Activated CD8-positive, alpha-beta memory T cell treated with anti-CD3 and anti-CD28 coated beads, Interleukin-2, amount 50 U/mL, for 24 hours (primary cell): ENCODE results near the gene UBE2D2.

Experiments
- DNase-seq: peaks from one replicate; pipeline ENCODE4 v3.0.0-alpha.2; 2020; ENCODE audit errors: extremely low read depth

Gene UBE2D2

DNA sequence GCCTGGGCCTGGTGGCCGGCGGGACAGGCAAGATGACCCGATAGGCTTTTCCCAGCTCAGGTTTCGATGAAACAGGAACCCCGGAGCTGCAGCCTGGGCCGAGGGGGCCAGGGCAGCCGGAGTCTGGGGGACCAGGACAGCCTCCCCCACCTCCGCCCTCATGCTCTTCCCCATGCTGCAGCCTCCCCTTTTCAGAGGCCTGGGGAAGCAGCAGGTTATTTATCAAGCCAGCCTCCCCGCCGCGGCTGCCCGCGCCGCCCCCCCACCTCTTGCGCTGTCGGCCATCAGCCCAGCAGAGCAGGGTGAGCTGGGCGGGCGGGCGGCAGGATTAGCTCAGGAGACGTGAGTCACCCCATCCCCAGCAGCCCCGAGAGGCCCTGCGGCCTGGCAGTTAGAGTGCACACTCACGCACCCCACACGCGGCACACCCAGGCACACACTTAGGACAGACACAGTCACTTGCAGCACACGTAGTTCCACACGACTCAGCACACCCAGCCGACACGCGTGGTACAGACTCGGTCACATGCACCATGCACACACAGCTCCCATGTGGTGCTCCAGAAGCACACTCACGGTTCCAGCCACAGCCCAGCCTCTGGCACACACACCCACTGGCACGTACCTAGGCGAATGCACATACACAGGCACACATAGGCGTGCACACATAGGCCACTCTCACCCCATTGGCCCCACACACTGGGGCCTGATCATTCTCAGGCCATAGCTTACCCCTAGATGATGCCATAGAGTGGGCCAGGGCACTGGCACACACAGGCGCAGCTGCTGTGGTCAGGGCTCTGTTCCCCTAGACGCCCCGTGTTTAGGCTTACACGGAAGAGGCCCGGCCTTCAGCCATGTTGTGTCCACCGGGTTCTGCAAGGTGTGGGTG is 100.0 kb downstream of the UBE2D2 start:
- DNase-seq, result no peak

GRCh38 chr5:139662617-139663016 is 101.5 kb downstream of the UBE2D2 start:
- no peak for DNase-seq

- DNase-seq, result no peak
These were observed 102.3 kb downstream of the UBE2D2 start for GRCh38 chr5:139663207-139664085.

DNA sequence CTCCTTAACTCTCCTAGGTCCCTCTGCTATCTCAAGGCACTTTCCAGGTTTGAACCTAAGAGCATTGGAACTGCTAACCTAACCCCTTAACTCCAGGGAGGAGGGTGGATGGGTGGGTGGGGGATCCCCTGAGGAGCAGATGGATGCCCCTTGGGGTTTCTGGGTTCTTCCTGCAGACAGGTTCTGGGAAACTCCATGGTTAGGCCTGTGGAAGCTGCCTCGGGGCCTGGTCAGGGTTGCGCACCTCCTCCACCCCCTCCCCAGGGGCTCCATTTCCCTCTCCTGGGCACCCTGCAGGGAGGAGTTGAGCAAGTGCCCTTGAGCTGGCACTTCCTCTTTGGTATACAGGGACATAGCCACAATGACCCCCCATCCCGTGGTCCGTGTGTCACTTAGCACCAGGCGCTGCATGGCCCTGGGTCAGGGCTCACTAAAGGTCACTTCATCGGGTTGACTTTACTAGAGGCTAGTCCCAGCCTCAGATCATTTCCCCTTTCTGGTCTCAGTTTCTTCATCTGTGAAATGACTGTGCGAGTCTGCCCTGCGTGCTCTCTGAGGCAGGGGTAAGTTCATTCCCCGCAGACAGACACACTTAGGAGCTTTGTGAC is 103.1 kb downstream of the UBE2D2 start:
- DNase-seq, result no peak

DNA sequence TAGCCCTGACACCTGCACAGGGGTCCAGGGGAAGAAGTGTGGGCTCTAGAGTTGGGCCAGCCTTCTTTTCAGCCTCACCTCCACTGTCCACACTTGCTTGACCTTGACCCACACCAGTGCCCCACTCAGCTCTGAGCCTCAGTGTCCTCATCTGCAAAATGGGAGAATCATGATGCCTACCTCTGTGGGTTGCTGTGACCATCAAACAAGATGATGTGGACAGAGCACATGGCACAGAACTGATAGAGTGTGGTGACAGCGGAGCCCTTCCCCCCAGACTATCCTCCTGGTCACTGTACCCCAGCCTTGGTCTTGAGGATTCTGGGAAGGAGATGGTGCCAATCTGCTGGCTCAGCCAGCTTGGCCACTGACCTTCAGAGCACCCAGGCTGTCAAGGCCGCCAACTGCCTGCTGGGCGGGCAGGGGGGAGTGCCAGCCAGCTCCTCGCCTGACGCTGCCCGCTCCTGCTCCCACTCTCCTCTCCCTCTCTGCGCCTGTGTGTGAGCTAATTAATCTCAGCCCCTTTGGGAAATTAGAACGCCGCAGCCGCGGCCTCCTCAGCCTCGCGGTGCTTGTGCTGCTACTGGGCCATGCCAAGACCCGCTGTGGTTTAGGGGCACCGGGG is 103.7 kb downstream of the UBE2D2 start:
- DNase-seq, result no peak

GRCh38 chr5:139665626-139666025 is 104.5 kb downstream of the UBE2D2 start:
- DNase-seq, result no peak

GRCh38 chr5:139666551-139666950 is 105.4 kb downstream of the UBE2D2 start:
- DNase-seq, result no peak

DNA sequence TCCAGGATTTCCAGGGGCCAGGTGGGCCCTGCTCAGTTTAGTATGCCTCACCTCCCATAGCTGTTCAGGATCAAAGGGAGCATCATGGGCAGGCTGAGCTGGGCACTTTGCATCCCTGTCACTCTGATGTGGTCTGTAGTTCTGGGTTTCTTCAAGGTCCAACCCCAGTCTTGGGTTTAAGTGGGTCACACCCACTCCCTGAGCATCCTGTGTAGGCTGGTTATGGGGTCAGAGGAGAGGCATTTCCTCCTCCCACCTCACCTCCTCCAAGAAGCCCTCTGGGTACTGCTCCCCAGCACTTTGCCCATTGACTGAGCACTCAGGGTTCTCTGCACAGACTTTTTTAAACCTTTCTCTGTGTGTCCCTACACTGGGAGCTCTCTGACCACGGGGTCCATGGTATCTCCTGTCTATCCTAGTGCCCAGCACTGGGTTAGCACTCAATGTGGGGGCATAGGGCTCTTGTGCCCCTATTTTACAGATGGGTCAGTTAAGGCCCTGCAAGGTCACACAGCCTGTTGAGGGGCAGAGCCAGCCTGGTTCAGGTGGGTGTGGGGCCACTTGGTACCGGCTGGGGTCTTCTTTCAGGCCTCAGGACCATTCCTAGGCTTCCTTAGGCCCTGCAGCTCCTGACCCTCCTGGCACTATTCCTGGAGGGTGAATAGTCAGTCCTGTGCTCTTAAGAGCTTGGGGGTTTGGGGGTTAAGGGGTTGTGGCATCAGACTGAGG is 106.0 kb downstream of the UBE2D2 start:
- no peak for DNase-seq

- DNase-seq, result no peak
These were observed 106.6 kb downstream of the UBE2D2 start for GRCh38 chr5:139667730-139668063.

- DNase-seq, result no peak
These were observed 107.1 kb downstream of the UBE2D2 start for GRCh38 chr5:139668064-139668880.

DNA sequence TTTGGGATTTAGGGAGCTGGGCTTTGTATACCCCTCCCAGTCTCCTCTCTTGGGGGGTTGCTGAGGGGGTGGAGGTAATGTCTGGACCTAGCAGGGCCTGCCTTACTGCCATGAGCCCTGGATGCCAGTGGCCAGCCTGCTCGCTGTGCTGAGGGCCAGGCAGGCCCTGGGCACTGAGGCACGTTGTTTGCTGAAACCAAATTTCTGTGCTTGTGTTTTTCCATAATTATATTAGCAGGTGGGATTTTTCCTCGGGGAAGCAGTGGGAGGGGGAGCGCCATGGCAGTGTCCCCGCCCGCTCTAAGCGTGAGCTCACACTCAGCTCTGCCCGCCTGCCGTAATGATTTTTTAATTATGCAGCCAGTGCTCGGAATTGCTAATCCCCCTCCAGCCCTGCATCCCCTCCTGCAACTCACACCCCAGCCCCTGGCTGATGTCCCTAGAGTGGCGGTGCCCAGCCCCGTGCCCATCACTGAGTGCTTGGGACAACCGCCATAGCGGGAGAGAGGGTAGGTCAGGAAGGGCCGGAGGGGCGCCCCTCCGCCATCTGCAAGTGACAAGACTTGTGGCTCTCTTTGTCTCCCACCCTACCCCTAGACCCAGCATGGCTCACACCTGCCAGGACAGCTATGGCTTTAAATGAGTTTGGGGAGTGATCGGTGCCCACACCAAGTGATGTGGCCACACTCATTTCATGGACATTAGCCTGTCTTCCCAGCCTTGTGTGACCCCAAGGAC is 108.0 kb downstream of the UBE2D2 start:
- no peak for DNase-seq

DNA sequence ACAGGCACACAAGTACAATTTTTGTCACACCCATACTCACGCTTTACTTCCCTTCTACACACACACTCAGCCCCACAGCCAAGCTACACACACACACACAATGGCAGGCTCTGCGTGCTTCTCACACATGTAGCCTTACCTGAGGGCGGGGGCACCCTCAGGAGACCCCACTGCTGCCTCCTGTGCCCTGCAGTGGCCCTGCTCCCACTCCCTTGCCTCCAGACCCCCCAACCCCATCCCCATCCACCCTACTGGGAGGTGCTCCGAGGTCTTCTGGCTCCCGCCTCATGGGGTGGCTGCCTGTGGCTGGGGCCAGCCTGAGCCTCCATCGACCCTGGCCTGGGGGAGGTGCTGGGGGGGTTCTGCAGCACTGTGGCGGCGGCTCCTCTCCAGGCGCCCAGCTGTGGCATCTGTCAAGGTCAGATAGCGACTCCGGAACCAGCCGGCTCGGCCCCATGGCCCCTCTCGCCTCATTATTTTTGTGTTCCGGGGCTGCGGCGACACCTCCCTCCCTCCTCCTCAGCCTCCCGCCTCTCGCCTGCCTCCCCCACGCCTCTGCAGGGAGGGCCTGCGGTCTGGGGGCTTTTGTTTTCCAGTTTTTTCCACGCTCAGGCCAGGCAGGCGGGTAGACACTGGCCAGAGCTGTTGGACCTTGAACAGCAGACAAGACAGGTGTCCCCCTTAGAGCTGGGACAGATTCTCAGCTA is 108.7 kb downstream of the UBE2D2 start:
- DNase-seq, result no peak

DNA sequence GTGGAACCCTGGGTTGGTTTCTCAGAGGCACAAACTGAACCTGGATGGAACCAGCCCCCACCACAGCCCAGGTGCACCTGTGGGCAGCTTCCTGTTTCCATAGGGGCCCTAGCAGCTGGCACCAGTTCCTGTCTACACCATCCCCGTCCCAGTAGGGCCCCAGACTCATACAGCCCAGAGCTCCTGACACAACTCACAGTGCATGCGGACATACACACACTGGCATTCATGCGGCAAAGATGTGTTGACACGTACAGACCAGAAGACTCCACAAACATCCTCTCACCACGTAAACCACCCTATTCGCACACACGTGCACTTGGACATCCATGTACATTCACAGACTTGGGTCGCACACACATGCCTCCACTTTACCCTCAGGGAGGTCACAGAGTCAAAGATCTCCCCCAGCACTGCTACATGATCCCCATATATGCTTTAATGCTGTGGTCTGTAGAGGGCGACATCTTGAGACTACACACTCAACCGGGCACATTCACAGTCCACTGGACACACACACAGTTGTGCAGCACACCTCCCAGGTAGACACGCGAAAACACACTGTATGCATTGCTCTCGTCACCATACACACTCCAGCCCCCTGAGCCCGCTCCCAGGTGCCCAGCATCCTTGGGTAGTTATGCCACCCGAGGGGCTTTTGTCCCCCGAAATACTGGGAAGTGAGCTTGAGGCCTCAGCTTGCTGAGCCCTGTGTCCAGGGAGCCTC is 109.4 kb downstream of the UBE2D2 start:
- no peak for DNase-seq

- DNase-seq, result no peak
These were observed 110.1 kb downstream of the UBE2D2 start for GRCh38 chr5:139671096-139671841.

- DNase-seq, result no peak
These were observed 114.1 kb downstream of the UBE2D2 start for GRCh38 chr5:139675213-139675612.

- no peak for DNase-seq
These were observed 114.7 kb downstream of the UBE2D2 start for GRCh38 chr5:139675825-139676224.

DNA sequence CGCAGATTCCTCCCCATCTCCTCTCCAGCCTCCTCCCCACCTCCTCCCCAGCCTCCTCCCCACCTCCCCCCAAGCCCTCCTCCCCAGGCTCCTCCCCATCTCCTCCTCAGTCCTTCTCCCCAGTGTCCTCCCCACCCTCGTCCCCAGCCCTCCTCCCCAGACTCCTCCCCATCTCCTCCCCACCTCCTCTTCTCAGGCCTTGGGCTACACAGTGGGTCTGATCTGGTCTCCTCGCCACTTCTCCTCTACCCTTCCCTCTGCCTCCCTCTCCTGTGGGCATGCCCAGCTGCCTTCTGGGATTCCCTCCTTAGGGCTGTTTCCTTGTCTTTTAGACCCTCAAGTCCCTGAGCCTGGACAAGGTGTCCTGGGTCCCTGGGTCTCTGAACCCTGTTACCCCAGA is 115.3 kb downstream of the UBE2D2 start:
- no peak for DNase-seq
